ENCODE data around the gene DHX57.

Gene DHX57

GRCh38 chr2:38900726-38901125 is 25.0 kb upstream of the DHX57 start:
- no peaks in the 10 kb centered on the region for H3K79me2 ChIP-seq (ENCODE audit: low read length)
- H3K9ac ChIP-seq (ENCODE audit: low read length), result no peak overlapping the region
- no peak for DNase-seq
- no peaks in the 10 kb centered on the region for H3K4me1 ChIP-seq (ENCODE audit: low read length)
- no peaks in the 10 kb centered on the region for H3K27me3 ChIP-seq (replicated peaks; ENCODE audit: insufficient read depth, low read length)
- H3K36me3 ChIP-seq (replicated peaks; ENCODE audit: insufficient read depth, low read length), result no peaks in the 10 kb centered on the region
- H2AFZ ChIP-seq (ENCODE audit: low read length), result no peak overlapping the region
- H3F3A ChIP-seq (ENCODE audit: insufficient read depth, low read length), result no peaks in the 10 kb centered on the region
- H3K9me2 ChIP-seq (replicated peaks; ENCODE audit: insufficient read depth, low read length), result no peaks in the 10 kb centered on the region
- H3K9me3 ChIP-seq (replicated peaks; ENCODE audit: insufficient read depth, low read length), result no peaks in the 10 kb centered on the region
- no peak overlapping the region for H3K27ac ChIP-seq (ENCODE audit: low read length)
- no peak overlapping the region for H3K4me3 ChIP-seq (ENCODE audit: low read length)
- no peaks in the 10 kb centered on the region for H4K20me1 ChIP-seq (ENCODE audit: insufficient read depth, low read length)
- TF ChIP-seq EZH2 (optimal IDR thresholded peaks at IDR 0.05; ENCODE audit: low read depth, low read length) (no peak), EZH2phosphoT487 (IDR thresholded peaks at IDR 0.05; ENCODE audit: low read length) (no peak), CTCF (IDR thresholded peaks at IDR 0.05; ENCODE audit: low read length) (no peak)
- no peak overlapping the region for H3K4me2 ChIP-seq (ENCODE audit: low read depth, low read length)

GRCh38 chr2:38898256-38898655 is 22.5 kb upstream of the DHX57 start:
- Histone ChIP-seq H3K79me2 (ENCODE audit: low read length) (no peaks in the 10 kb centered on the region), H3K9me3 (replicated peaks; ENCODE audit: insufficient read depth, low read length) (no peaks in the 10 kb centered on the region), H3K36me3 (replicated peaks; ENCODE audit: insufficient read depth, low read length) (no peaks in the 10 kb centered on the region), H3K4me2 (ENCODE audit: low read depth, low read length) (no peak overlapping the region), H2AFZ (ENCODE audit: low read length) (no peak overlapping the region), H3K27ac (ENCODE audit: low read length) (no peak overlapping the region), H3K4me3 (ENCODE audit: low read length) (no peak overlapping the region), H3K9me2 (replicated peaks; ENCODE audit: insufficient read depth, low read length) (no peaks in the 10 kb centered on the region), H3K4me1 (ENCODE audit: low read length) (no peaks in the 10 kb centered on the region), H4K20me1 (ENCODE audit: insufficient read depth, low read length) (no peaks in the 10 kb centered on the region), H3F3A (ENCODE audit: insufficient read depth, low read length) (no peaks in the 10 kb centered on the region), H3K27me3 (replicated peaks; ENCODE audit: insufficient read depth, low read length) (no peaks in the 10 kb centered on the region), H3K9ac (ENCODE audit: low read length) (no peak overlapping the region)
- TF ChIP-seq EZH2 (optimal IDR thresholded peaks at IDR 0.05; ENCODE audit: low read depth, low read length) (no peak), CTCF (IDR thresholded peaks at IDR 0.05; ENCODE audit: low read length) (no peak), EZH2phosphoT487 (IDR thresholded peaks at IDR 0.05; ENCODE audit: low read length) (no peak)
- no peak for DNase-seq

GRCh38 chr2:38892819-38893218 is 17.1 kb upstream of the DHX57 start:
- H3K36me3 ChIP-seq (replicated peaks; ENCODE audit: insufficient read depth, low read length), result no peaks in the 10 kb centered on the region
- no peaks in the 10 kb centered on the region for H3K4me1 ChIP-seq (ENCODE audit: low read length)
- no peaks in the 10 kb centered on the region for H3K79me2 ChIP-seq (ENCODE audit: low read length)
- H4K20me1 ChIP-seq (ENCODE audit: insufficient read depth, low read length), result no peaks in the 10 kb centered on the region
- H3K27ac ChIP-seq (ENCODE audit: low read length), result no peak overlapping the region
- no peak overlapping the region for H3K4me2 ChIP-seq (ENCODE audit: low read depth, low read length)
- no peak overlapping the region for H3K4me3 ChIP-seq (ENCODE audit: low read length)
- TF ChIP-seq EZH2 (optimal IDR thresholded peaks at IDR 0.05; ENCODE audit: low read depth, low read length) (no peak), EZH2phosphoT487 (IDR thresholded peaks at IDR 0.05; ENCODE audit: low read length) (no peak), CTCF (IDR thresholded peaks at IDR 0.05; ENCODE audit: low read length) (no peak)
- no peak for DNase-seq
- H3K27me3 ChIP-seq (replicated peaks; ENCODE audit: insufficient read depth, low read length), result no peaks in the 10 kb centered on the region
- no peak overlapping the region for H2AFZ ChIP-seq (ENCODE audit: low read length)
- H3F3A ChIP-seq (ENCODE audit: insufficient read depth, low read length), result no peaks in the 10 kb centered on the region
- no peaks in the 10 kb centered on the region for H3K9me2 ChIP-seq (replicated peaks; ENCODE audit: insufficient read depth, low read length)
- H3K9ac ChIP-seq (ENCODE audit: low read length), result no peak overlapping the region
- no peaks in the 10 kb centered on the region for H3K9me3 ChIP-seq (replicated peaks; ENCODE audit: insufficient read depth, low read length)

All from MM.1S (cell line).